HepG2 (cell line): Measurements from ENCODE around the gene NELFCD. TPM values are rescaled to one million over a fixed set of nuclear protein-coding genes. Genes with fewer than 3 reads are reported as not detected.

Experiments used
- ATAC-seq: fragments of 200-7000 bp; cut with Tn5 transposase; 3 replicates; pipeline ENCODE4 v1.9.1; 2020; ENCODE audit warnings: mild to moderate bottlenecking, moderate library complexity
- BruUV-seq: library from RNA; stranded (reverse); fragments of 400-500 nt; replicated peaks from 2 replicates; lab custom pipeline; 2021; lab: Mats Ljungman, UMichigan
- CTCF ChIA-PET: fragments of 300-600 bp; formaldehyde crosslinking; extraction: SDS; loops from one replicate; lab custom pipeline; 2021; ENCODE audit warnings: low total read pairs, inconsistent platforms, low intra/inter-chr PET ratio; lab: Yijun Ruan, JAX
- POLR2A ChIA-PET: fragments of 350-600 bp; sonication (Branson Sonifier 250); formaldehyde crosslinking; loops from one replicate; lab custom pipeline; 2020; ENCODE audit warnings: antibody characterized with exemption, inconsistent platforms; lab: Yijun Ruan, JAX
- DNase-seq: peaks from one replicate; pipeline ENCODE4 v3.0.0-alpha.2; 2015; ENCODE audit warnings: low spot score
- FAIRE-seq: peaks from 3 replicates; lab custom pipeline; 2011; peaks lifted over from hg19 to GRCh38; lab: Jason Lieb, UNC
- H2AFZ ChIP-seq: one replicate; pipeline ENCODE4 v1.6.1; 2011; ENCODE audit warnings: low read length, inconsistent platforms
- H3K27ac ChIP-seq: fragments of 300-600 bp; 3 replicates; pipeline ENCODE4 v1.8.0; 2011; ENCODE audit warnings: mixed run types, mild to moderate bottlenecking, mixed read lengths, low read length, inconsistent platforms; ENCODE audit not compliant: insufficient read depth; ENCODE audit errors: extremely low read length
- H3K27me3 ChIP-seq, 2 experiments: fragments of 200-600 bp in 1 of 2; 2 replicates in 1 of 2; 3 replicates in 1 of 2; pipeline versions ENCODE4 v1.6.0 to v1.8.0; 2011; ENCODE audit warnings: low read length in 2 of 2, mild to moderate bottlenecking in 2 of 2, moderate library complexity in 2 of 2, inconsistent platforms in 1 of 2; ENCODE audit not compliant: insufficient read depth in 2 of 2, control insufficient read depth in 1 of 2
- H3K36me3 ChIP-seq, 2 experiments: fragments of 200-600 bp in 1 of 2; replicated peaks in 1 of 2; 2 replicates in 1 of 2; 3 replicates in 1 of 2; pipeline versions ENCODE4 v1.5.1 to v1.8.0; 2011; ENCODE audit warnings: low read length in 2 of 2, inconsistent platforms in 1 of 2; ENCODE audit not compliant: insufficient read depth in 2 of 2, control insufficient read depth in 1 of 2
- H3K4me1 ChIP-seq: 2 replicates; pipeline ENCODE4 v1.5.1; 2012; ENCODE audit warnings: low read length, inconsistent platforms; ENCODE audit not compliant: insufficient read depth
- H3K4me2 ChIP-seq: 2 replicates; pipeline ENCODE4 v1.6.0; 2011; ENCODE audit warnings: low read depth, low read length, inconsistent platforms
- H3K4me3 ChIP-seq, 3 experiments: fragments of 200-600 bp in 1 of 3; sonication (generic), shearing (Covaris generic) in 1 of 3; replicated peaks in 1 of 3; 2 replicates each; pipeline ENCODE4 v1.5.1; 2011 to 2016; ENCODE audit warnings: low read length in 3 of 3, inconsistent platforms in 2 of 3, low read depth in 2 of 3, mild to moderate bottlenecking in 2 of 3, control low read depth in 1 of 3, mixed read lengths in 1 of 3; ENCODE audit not compliant: insufficient read depth in 1 of 3
- H3K79me2 ChIP-seq: one replicate; pipeline ENCODE4 v1.6.1; 2011; ENCODE audit warnings: low read length, inconsistent platforms; ENCODE audit not compliant: insufficient read depth
- H3K9ac ChIP-seq: 2 replicates; pipeline ENCODE4 v1.6.0; 2011; ENCODE audit warnings: mild to moderate bottlenecking, low read depth, low read length, inconsistent platforms; ENCODE audit not compliant: insufficient read depth
- H3K9me3 ChIP-seq: 2 replicates; pipeline ENCODE4 v1.5.1; 2012; ENCODE audit warnings: mild to moderate bottlenecking, low read length
- H4K20me1 ChIP-seq: 2 replicates; pipeline ENCODE4 v1.6.0; 2011; ENCODE audit warnings: inconsistent platforms, mild to moderate bottlenecking, low read length, moderate library complexity; ENCODE audit not compliant: insufficient read depth
- AGO2 ChIP-seq: fragments of 200-400 bp; formaldehyde crosslinking; optimal IDR thresholded peaks from 2 replicates; pipeline ENCODE3; 2017; ENCODE audit warnings: mild to moderate bottlenecking, low read depth, low read length, moderate library complexity
- DNMT1 ChIP-seq: sonication (generic); formaldehyde crosslinking; IDR thresholded peaks from 2 replicates; pipeline ENCODE4 v1.5.1; 2020; ENCODE audit warnings: mild to moderate bottlenecking, missing genetic modification reagents
- FOXC1 ChIP-seq: sonication (generic); formaldehyde crosslinking; IDR thresholded peaks from 2 replicates; pipeline ENCODE4 v1.8.0; 2022; ENCODE audit warnings: mild to moderate bottlenecking, missing genetic modification reagents, borderline replicate concordance
- KDM5B ChIP-seq: sonication (generic); formaldehyde crosslinking; IDR thresholded peaks from 2 replicates; pipeline ENCODE4 v1.4.0; 2020; ENCODE audit warnings: missing genetic modification reagents, mild to moderate bottlenecking, borderline replicate concordance
- MAZ ChIP-seq, 2 experiments: sonication (generic) in 1 of 2; formaldehyde crosslinking in 1 of 2; IDR thresholded peaks; 2 replicates each; pipeline versions ENCODE4 v1.5.0 to v1.6.1; 2012 to 2020; ENCODE audit warnings: low read depth in 2 of 2, mild to moderate bottlenecking in 2 of 2, borderline replicate concordance in 1 of 2, improper control_type of control experiment in 1 of 2, low read length in 1 of 2, missing genetic modification reagents in 1 of 2, moderate library complexity in 1 of 2
- MTF2 ChIP-seq: sonication (generic); formaldehyde crosslinking; IDR thresholded peaks from 2 replicates; pipeline ENCODE4 v1.5.0; 2020; ENCODE audit warnings: missing genetic modification reagents, borderline replicate concordance
- MZF1 ChIP-seq: sonication (generic); formaldehyde crosslinking; IDR thresholded peaks from 2 replicates; pipeline ENCODE4 v1.8.1; 2023; ENCODE audit warnings: mild to moderate bottlenecking, missing genetic modification reagents, borderline replicate concordance
- NR0B2 ChIP-seq: sonication (generic); formaldehyde crosslinking; IDR thresholded peaks from 2 replicates; pipeline ENCODE4 v1.4.0; 2020; ENCODE audit warnings: mild to moderate bottlenecking, missing genetic modification reagents
- POLR2G ChIP-seq: fragments of 200-400 bp; formaldehyde crosslinking; IDR thresholded peaks from 2 replicates; pipeline ENCODE4 v1.6.1; 2018; ENCODE audit warnings: mild to moderate bottlenecking, low read depth, low read length, moderate library complexity
- ZFP37 ChIP-seq: sonication (generic); formaldehyde crosslinking; IDR thresholded peaks from 2 replicates; pipeline ENCODE4 v1.4.0; 2020; ENCODE audit warnings: missing genetic modification reagents, borderline replicate concordance
- ZFP90 ChIP-seq: sonication (generic); formaldehyde crosslinking; IDR thresholded peaks from 2 replicates; pipeline ENCODE4 v1.8.0; 2022; ENCODE audit warnings: missing genetic modification reagents, mild to moderate bottlenecking, inconsistent platforms, borderline replicate concordance
- ZNF3 ChIP-seq: IDR thresholded peaks from 2 replicates; pipeline ENCODE4 v1.7.0; 2017; ENCODE audit warnings: inconsistent platforms
- ZNF513 ChIP-seq: sonication (generic); formaldehyde crosslinking; conservative IDR thresholded peaks from 2 replicates; pipeline ENCODE4 v1.5.0; 2020; ENCODE audit warnings: missing genetic modification reagents
- ZNF746 ChIP-seq: sonication (generic); formaldehyde crosslinking; IDR thresholded peaks from 2 replicates; pipeline ENCODE4 v1.8.0; 2022; ENCODE audit warnings: mild to moderate bottlenecking, missing genetic modification reagents
- WGBS: methylation state at CpG from one replicate; pipeline ENCODE4 v1.1.6; 2017; ENCODE audit warnings: low lambda C conversion rate; 5-methylcytosine and 5-hydroxymethylcytosine counted together
- in situ Hi-C: cut with HindIII; loops from 2 replicates; pipeline ENCODE4 v1.10.0; 2017; ENCODE audit warnings: low pct_unique_long_range_greater_than_20kb; ENCODE audit not compliant: extremely low pct_ligation_motif_present
- intact Hi-C: fragments of 100-400 bp; cut with micrococcal nuclease; formaldehyde crosslinking; loops from one replicate; pipeline ENCODE4 v1.10.0; 2022; ENCODE audit not compliant: unreplicated experiment
- polyA plus RNA-seq, 8 experiments: library from polyadenylated mRNA; depleted of rRNA in 3 of 8; stranded (reverse) in 7 of 8; unstranded in 1 of 8; fragments of >200 nt; fragmentation: Illumina TruSeq in 4 of 8; extraction: Trizol in 4 of 8; gene quantifications; 2 replicates each; pipeline versions ENCODE4 v1.2.1 to v1.2.3, GENCODE V29; 2011 to 2016; ENCODE audit warnings: low read depth in 4 of 8, missing spikeins in 1 of 8, mixed read lengths in 1 of 8; ENCODE audit not compliant: insufficient read depth in 1 of 8
- total RNA-seq, 5 experiments: library from RNA; depleted of rRNA; stranded (reverse); fragments of >200 nt; fragmentation: Illumina TruSeq; extraction: Trizol; gene quantifications; 2 replicates each; pipeline ENCODE4 v1.2.3, GENCODE V29; 2016; ENCODE audit warnings: low read depth in 1 of 5

NELFCD gene
- total and polyA plus RNA-seq, 2 of the 13 experiments (the other 11 are each of a cell fraction or from before 2014, with no cell fraction given) = 159 to 203 TPM

GRCh38 chr20:58997141-58997770, 16.2 kb downstream of the NELFCD start (continued):
- TF ChIP-seq DNMT1 (CRISPR knock-in tag) = 0 out of 2 replicates have a peak, but pooled peaks have one; percentile 40
- no peak for TF ChIP-seq ZFP37 (CRISPR knock-in tag)
- no peak for TF ChIP-seq MAZ (IDR thresholded peaks at IDR 0.05; ENCODE audit: borderline replicate concordance, low read depth, low read length)
- peak; percentile 39; the same call in 1 of the 2 replicates for TF ChIP-seq MAZ (CRISPR knock-in tag; IDR thresholded peaks at IDR 0.05; ENCODE audit: low read depth)
- TF ChIP-seq NR0B2 (CRISPR knock-in tag) = 0 out of 2 replicates have a peak, but pooled peaks have one; percentile 12
- TF ChIP-seq AGO2 = peak; percentile 22
- TF ChIP-seq POLR2G = peak; percentile 23; the same call in 1 of the 2 replicates
- no peak for TF ChIP-seq ZFP90 (CRISPR knock-in tag)
- no peak for TF ChIP-seq MZF1 (CRISPR knock-in tag)

GRCh38 chr20:58998656-58999055, 17.6 kb downstream of the NELFCD start:
- Histone ChIP-seq H3K4me2 (no peak overlapping the region), H3K9me3 (no peaks in the 10 kb centered on the region), H4K20me1 (no peaks in the 10 kb centered on the region), H2AFZ (no peak overlapping the region), H3K4me1 (peaks cover 64% of the 10 kb centered on the region), H3K27ac (no peak overlapping the region), H3K9ac (no peak overlapping the region), H3K4me3 (no peak overlapping the region), H3K79me2 (no peaks in the 10 kb centered on the region), H3K27me3 (peaks cover 2 to 21% of the 10 kb centered on the region in 2 experiments), H3K36me3 (peaks cover 14 to 18% of the 10 kb centered on the region in 2 experiments)
- ATAC-seq (no peak), DNase-seq (no peak), FAIRE-seq (no peak)
- CTCF ChIA-PET = no interaction called here
- BruUV-seq = no TSS peak
- 89% methylated on average over 11 of the region's 11 CpGs for WGBS
- intact Hi-C loops = loop anchor here (5.0 kb wide), 1 partner anchor 34 kb away; the partner anchor contains the start of gene ATP5F1E
- TF ChIP-seq KDM5B (CRISPR knock-in tag) (no peak), MTF2 (CRISPR knock-in tag) (no peak), ZNF513 (CRISPR knock-in tag) (no peak), ZNF746 (0 out of 2 replicates have a peak, but pooled peaks have one; percentile 7), FOXC1 (CRISPR knock-in tag) (no peak), ZNF3 (no peak)
- in situ Hi-C loops = no loop called here
- POLR2A ChIA-PET = interaction anchor here (0.7 kb wide), 1 partner anchor 17 kb away, joined by 3 read pairs; no protein-coding TSS in a partner anchor
